ENCODE results near the gene BIN2.

GRCh38 chr12:51324953-51325352 is 979 bp upstream of the BIN2 start:
- TF ChIP-seq, protein P1, sequence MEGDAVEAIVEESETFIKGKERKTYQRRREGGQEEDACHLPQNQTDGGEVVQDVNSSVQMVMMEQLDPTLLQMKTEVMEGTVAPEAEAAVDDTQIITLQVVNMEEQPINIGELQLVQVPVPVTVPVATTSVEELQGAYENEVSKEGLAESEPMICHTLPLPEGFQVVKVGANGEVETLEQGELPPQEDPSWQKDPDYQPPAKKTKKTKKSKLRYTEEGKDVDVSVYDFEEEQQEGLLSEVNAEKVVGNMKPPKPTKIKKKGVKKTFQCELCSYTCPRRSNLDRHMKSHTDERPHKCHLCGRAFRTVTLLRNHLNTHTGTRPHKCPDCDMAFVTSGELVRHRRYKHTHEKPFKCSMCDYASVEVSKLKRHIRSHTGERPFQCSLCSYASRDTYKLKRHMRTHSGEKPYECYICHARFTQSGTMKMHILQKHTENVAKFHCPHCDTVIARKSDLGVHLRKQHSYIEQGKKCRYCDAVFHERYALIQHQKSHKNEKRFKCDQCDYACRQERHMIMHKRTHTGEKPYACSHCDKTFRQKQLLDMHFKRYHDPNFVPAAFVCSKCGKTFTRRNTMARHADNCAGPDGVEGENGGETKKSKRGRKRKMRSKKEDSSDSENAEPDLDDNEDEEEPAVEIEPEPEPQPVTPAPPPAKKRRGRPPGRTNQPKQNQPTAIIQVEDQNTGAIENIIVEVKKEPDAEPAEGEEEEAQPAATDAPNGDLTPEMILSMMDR (IDR thresholded peaks at IDR 0.05; ENCODE audit: low read length), result no peak
- TF ChIP-seq EZH2 (optimal IDR thresholded peaks at IDR 0.05; ENCODE audit: low read depth, low read length) (no peak), EZH2phosphoT487 (IDR thresholded peaks at IDR 0.05; ENCODE audit: low read length) (no peak)

All from MM.1S (cell line).